HFFc6 (cell line): ENCODE results near the gene ANKDD1A. TPM values are rescaled to one million over a fixed set of nuclear protein-coding genes. Genes with fewer than 3 reads are reported as not detected.

Experiments used
- DNase-seq: peaks from one replicate; pipeline ENCODE4 v3.0.0-alpha.2; 2018
- H3K27ac Mint-ChIP-seq: 2 replicates; pipeline ENCODE4 v1.8.0; 2020; ENCODE audit warnings: mild to moderate bottlenecking, mixed read lengths
- H3K27me3 Mint-ChIP-seq: 2 replicates; pipeline ENCODE4 v1.8.0; 2021; ENCODE audit warnings: mild to moderate bottlenecking, moderate library complexity, mixed read lengths; ENCODE audit not compliant: insufficient read depth
- H3K36me3 Mint-ChIP-seq: 2 replicates; pipeline ENCODE4 v1.8.0; 2021; ENCODE audit warnings: low read depth, mixed read lengths
- H3K4me1 Mint-ChIP-seq: 2 replicates; pipeline ENCODE4 v1.8.0; 2020; ENCODE audit warnings: low read depth, mixed read lengths
- H3K4me3 Mint-ChIP-seq: 2 replicates; pipeline ENCODE4 v1.8.0; 2020; ENCODE audit warnings: mild to moderate bottlenecking, moderate library complexity, mixed read lengths
- H3K9me3 Mint-ChIP-seq: 2 replicates; pipeline ENCODE4 v1.8.0; 2020; ENCODE audit warnings: mild to moderate bottlenecking, mixed read lengths
- CTCF ChIP-seq: fragments of 200-600 bp; sonication (generic); IDR thresholded peaks from 2 replicates; pipeline ENCODE4 v1.5.0; 2021; ENCODE audit warnings: antibody characterized with exemption, mild to moderate bottlenecking
- total RNA-seq, 6 experiments: library from RNA; stranded (reverse); fragmentation: NEBNext Ultra II Directional; extraction: Animal tissue kit (Norgen Biotek cat#: 25700); gene quantifications; 2 replicates in 1 of 6; 3 replicates in 5 of 6; pipeline ENCODE4 v1.2.3, GENCODE V29; 2021

Gene ANKDD1A
- total RNA-seq, 6 experiments from 2014 or later, result 1.3 to 2.4 (median 1.9) TPM

GRCh38 chr15:64901914-64902313 lies 9.8 kb upstream of the ANKDD1A start:
- Mint-ChIP-seq H3K27ac (no peak overlapping the region), H3K9me3 (peaks cover 15% of the 10 kb centered on the region), H3K4me3 (no peak overlapping the region), H3K27me3 (no peaks in the 10 kb centered on the region; the same call in 1 of the 2 replicates), H3K4me1 (peaks cover 44% of the 10 kb centered on the region), H3K36me3 (peaks cover 11% of the 10 kb centered on the region)
- no peak for TF ChIP-seq CTCF
- DNase-seq, result no peak

GRCh38 chr15:64902863-64903262 lies 8.8 kb upstream of the ANKDD1A start:
- Mint-ChIP-seq H3K27ac (no peak overlapping the region; the same call in 1 of the 2 replicates), H3K4me3 (no peak overlapping the region), H3K27me3 (no peaks in the 10 kb centered on the region), H3K36me3 (peaks cover 11% of the 10 kb centered on the region), H3K4me1 (peaks cover 35% of the 10 kb centered on the region), H3K9me3 (peaks cover 15% of the 10 kb centered on the region)
- TF ChIP-seq CTCF, result no peak
- no peak for DNase-seq

- Mint-ChIP-seq H3K9me3 (peaks cover 15% of the 10 kb centered on the region), H3K27me3 (no peaks in the 10 kb centered on the region), H3K4me1 (peaks cover 29% of the 10 kb centered on the region), H3K4me3 (no peak overlapping the region), H3K27ac (no peak overlapping the region; the same call in 1 of the 2 replicates), H3K36me3 (peaks cover 11% of the 10 kb centered on the region)
- no peak for TF ChIP-seq CTCF
- DNase-seq, result no peak
These were observed 8.3 kb upstream of the ANKDD1A start for GRCh38 chr15:64903326-64903950.

GRCh38 chr15:64904189-64904588 lies 7.5 kb upstream of the ANKDD1A start:
- Mint-ChIP-seq H3K36me3 (peaks cover 11% of the 10 kb centered on the region), H3K9me3 (peaks cover 15% of the 10 kb centered on the region), H3K27ac (no peak overlapping the region), H3K4me3 (no peak overlapping the region), H3K4me1 (peaks cover 26% of the 10 kb centered on the region), H3K27me3 (no peaks in the 10 kb centered on the region)
- TF ChIP-seq CTCF, result no peak
- no peak for DNase-seq

- peaks cover 26% of the 10 kb centered on the region for H3K4me1 Mint-ChIP-seq
- peaks cover 8% of the 10 kb centered on the region for H3K36me3 Mint-ChIP-seq
- peak overlapping the region; percentile 59 for H3K27ac Mint-ChIP-seq
- peak overlapping the region; percentile 82 for H3K4me3 Mint-ChIP-seq
- DNase-seq, result peak; percentile 57
- peaks cover 15% of the 10 kb centered on the region for H3K9me3 Mint-ChIP-seq
- peak; percentile 85 for TF ChIP-seq CTCF
- no peaks in the 10 kb centered on the region; the same call in 1 of the 2 replicates for H3K27me3 Mint-ChIP-seq
These were observed 6.4 kb upstream of the ANKDD1A start for GRCh38 chr15:64905119-64905831.
